Colonic mucosa (tissue), 4 donors: Measurements from ENCODE around the gene EPM2AIP1. TPM values are rescaled to one million over a fixed set of nuclear protein-coding genes. Genes with fewer than 3 reads are reported as not detected.
A peak's percentile ranks its signal among the peaks of the same experiment; 100 is the strongest.
"Not testable (repeated sequence)": the region's sequence is repeated elsewhere in the genome, so short reads cannot be mapped to it uniquely, and the experiment has no call there.

Experiments used
- DNase-seq: peaks from one replicate; pipeline ENCODE4 v3.0.0-alpha.2; 2020
- H3K27ac ChIP-seq: fragments of 200-600 bp; one replicate; pipeline ENCODE4 v1.8.0; 2021
- H3K27me3 ChIP-seq: fragments of 200-600 bp; one replicate; pipeline ENCODE4 v1.8.0; 2021
- H3K36me3 ChIP-seq: fragments of 200-600 bp; one replicate; pipeline ENCODE4 v1.8.0; 2021
- H3K4me1 ChIP-seq: fragments of 200-600 bp; one replicate; pipeline ENCODE4 v1.8.0; 2021; ENCODE audit warnings: mild to moderate bottlenecking
- H3K4me3 ChIP-seq: fragments of 200-600 bp; one replicate; pipeline ENCODE4 v1.8.0; 2021
- H3K9ac ChIP-seq, 2 donors: one replicate each; pipeline ENCODE4 v1.7.0; 2013; ENCODE audit warnings: control low read depth in 2 of 2, low read depth in 2 of 2, low read length in 2 of 2
- H3K9me3 ChIP-seq: fragments of 200-600 bp; one replicate; pipeline ENCODE4 v1.8.0; 2021
- intact Hi-C: fragments of 100-400 bp; cut with DNase I; formaldehyde crosslinking; loops from one replicate; pipeline ENCODE4 v1.14.1; 2022
- total RNA-seq, 2 donors: library from RNA; stranded (reverse); fragmentation: NEBNext Ultra II Directional in 1 of 2; extraction: Animal tissue kit (Norgen Biotek cat#: 25700) in 1 of 2; gene quantifications; one replicate each; pipeline ENCODE4 v1.2.1, GENCODE V29; 2021
- TF ChIP-seq, protein P1 (sequence below): fragments of 200-600 bp; IDR thresholded peaks from one replicate; pipeline ENCODE4 v1.8.0; 2022; ENCODE audit warnings: antibody characterized with exemption, mild to moderate bottlenecking
- donor health status: healthy.
- donor health status: DM: no; HTN: no; CAD: no.
- donor health status: DM: no; HTN: no; CAD: no.

EPM2AIP1 gene
- 10 to 100 TPM; 13.0 to 14.3 TPM for total RNA-seq

- no peaks in the 10 kb centered on the region for H3K4me1 ChIP-seq
- intact Hi-C loops, result no loop called here
Observed at GRCh38 chr3:36992806-36993325, at the start of gene EPM2AIP1. TSS of gene EPM2AIP1 (minus strand) at chr3:36993131. CDS start at chr3:36993077, 54 bp downstream.

DNA sequence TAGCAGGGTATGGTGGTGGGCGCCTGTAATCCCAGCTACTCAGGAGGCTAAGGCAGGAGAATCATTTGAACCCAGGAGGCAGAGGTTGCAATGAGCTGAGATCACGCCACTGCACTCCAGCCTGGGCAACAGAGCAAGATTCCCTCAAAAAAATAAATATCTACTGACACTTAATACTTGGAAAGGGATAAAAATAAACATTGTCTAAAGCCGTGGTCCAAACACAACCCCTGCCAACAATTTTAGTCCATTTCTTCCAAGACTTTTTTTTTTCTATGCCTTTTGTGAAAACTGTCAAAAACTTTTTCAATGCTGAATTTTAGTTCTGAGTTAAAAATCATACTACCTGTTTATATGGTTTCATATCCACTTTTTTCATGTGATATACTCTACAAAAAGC lies 49.8 kb upstream of the EPM2AIP1 start:
- intact Hi-C loops, H3K27ac ChIP-seq, DNase-seq: not testable (repeated sequence)

More at GRCh38 chr3:36992806-36993325, at the start of gene EPM2AIP1:
- H3K4me3 ChIP-seq, result peak within 1 kb of the TSS; percentile 53
- no peak for DNase-seq
- peak within 1 kb of the TSS; percentile 90 to 93 for H3K9ac ChIP-seq
- TF ChIP-seq, protein P1, sequence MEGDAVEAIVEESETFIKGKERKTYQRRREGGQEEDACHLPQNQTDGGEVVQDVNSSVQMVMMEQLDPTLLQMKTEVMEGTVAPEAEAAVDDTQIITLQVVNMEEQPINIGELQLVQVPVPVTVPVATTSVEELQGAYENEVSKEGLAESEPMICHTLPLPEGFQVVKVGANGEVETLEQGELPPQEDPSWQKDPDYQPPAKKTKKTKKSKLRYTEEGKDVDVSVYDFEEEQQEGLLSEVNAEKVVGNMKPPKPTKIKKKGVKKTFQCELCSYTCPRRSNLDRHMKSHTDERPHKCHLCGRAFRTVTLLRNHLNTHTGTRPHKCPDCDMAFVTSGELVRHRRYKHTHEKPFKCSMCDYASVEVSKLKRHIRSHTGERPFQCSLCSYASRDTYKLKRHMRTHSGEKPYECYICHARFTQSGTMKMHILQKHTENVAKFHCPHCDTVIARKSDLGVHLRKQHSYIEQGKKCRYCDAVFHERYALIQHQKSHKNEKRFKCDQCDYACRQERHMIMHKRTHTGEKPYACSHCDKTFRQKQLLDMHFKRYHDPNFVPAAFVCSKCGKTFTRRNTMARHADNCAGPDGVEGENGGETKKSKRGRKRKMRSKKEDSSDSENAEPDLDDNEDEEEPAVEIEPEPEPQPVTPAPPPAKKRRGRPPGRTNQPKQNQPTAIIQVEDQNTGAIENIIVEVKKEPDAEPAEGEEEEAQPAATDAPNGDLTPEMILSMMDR, result no peak
- no peaks in the 10 kb centered on the region for H3K9me3 ChIP-seq
- H3K27ac ChIP-seq, result peak within 1 kb of the TSS; percentile 97
- H3K36me3 ChIP-seq, result no peaks in the 10 kb centered on the region
- no peaks in the 10 kb centered on the region for H3K27me3 ChIP-seq

GRCh38 chr3:37041546-37042195 lies 48.7 kb upstream of the EPM2AIP1 start:
- Histone ChIP-seq H3K9ac (no peak overlapping the region), H3K4me1 (no peaks in the 10 kb centered on the region), H3K9me3 (no peaks in the 10 kb centered on the region), H3K27ac (no peak overlapping the region), H3K4me3 (no peak overlapping the region), H3K27me3 (no peaks in the 10 kb centered on the region), H3K36me3 (peaks cover 4% of the 10 kb centered on the region)
- TF ChIP-seq, protein P1, result no peak
- DNase-seq, result no peak
- intact Hi-C loops, result no loop called here

More for the DNA sequence above, 49.8 kb upstream of the EPM2AIP1 start:
- not testable (repeated sequence) for H3K36me3 ChIP-seq, H3K9ac ChIP-seq, H3K4me3 ChIP-seq, H3K4me1 ChIP-seq, H3K27me3 ChIP-seq, H3K9me3 ChIP-seq

- no peak overlapping the region for H3K27ac ChIP-seq
- H3K4me3 ChIP-seq, result no peak overlapping the region
- TF ChIP-seq, protein P1, result no peak
- H3K9ac ChIP-seq, result no peak overlapping the region
- no peak for DNase-seq
- no peaks in the 10 kb centered on the region for H3K4me1 ChIP-seq
- peaks cover 4% of the 10 kb centered on the region for H3K36me3 ChIP-seq
- H3K27me3 ChIP-seq, result no peaks in the 10 kb centered on the region
- no peaks in the 10 kb centered on the region for H3K9me3 ChIP-seq
- intact Hi-C loops, result no loop called here
Observed at GRCh38 chr3:37040231-37040630, 47.3 kb upstream of the EPM2AIP1 start.

DNA sequence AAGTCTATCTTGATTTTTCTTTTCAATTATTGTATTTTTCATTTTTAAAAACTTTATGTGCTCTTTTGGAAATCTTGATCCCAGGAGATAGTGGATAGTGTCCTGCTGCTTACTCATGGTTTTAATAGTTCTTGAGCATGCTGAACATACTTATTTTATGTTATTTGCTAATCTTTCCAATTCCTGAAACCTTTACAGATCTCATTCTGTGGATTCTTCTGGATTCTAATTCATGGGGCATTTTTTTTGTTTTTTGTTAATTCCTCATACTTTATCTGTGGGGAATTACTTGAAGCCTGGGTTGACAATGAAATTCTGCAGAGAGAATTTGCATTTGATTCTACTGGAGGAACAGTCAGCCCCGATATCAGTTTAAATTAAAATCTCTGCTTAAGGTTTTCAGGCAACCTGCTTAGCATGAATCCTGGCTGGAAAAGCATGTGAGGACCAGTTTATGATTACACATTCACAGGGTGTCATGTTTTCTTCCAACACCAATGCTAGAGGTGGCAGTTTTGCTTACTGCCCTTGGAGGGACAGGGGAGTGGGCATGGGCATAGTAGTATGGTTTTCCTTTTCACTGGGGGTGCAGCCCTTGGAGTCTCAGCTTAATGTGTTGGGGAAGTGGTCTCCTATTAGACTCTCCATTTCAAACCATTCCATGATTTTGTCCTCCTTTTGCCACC lies 46.4 kb upstream of the EPM2AIP1 start:
- no peaks in the 10 kb centered on the region for H3K9me3 ChIP-seq
- DNase-seq, result no peak
- intact Hi-C loops, result no loop called here
- H3K9ac ChIP-seq, result no peak overlapping the region
- H3K4me3 ChIP-seq, result no peak overlapping the region
- TF ChIP-seq, protein P1, result no peak
- H3K27ac ChIP-seq, result no peak overlapping the region
- peaks cover 4% of the 10 kb centered on the region for H3K36me3 ChIP-seq
- no peaks in the 10 kb centered on the region for H3K27me3 ChIP-seq
- no peaks in the 10 kb centered on the region for H3K4me1 ChIP-seq

DNA sequence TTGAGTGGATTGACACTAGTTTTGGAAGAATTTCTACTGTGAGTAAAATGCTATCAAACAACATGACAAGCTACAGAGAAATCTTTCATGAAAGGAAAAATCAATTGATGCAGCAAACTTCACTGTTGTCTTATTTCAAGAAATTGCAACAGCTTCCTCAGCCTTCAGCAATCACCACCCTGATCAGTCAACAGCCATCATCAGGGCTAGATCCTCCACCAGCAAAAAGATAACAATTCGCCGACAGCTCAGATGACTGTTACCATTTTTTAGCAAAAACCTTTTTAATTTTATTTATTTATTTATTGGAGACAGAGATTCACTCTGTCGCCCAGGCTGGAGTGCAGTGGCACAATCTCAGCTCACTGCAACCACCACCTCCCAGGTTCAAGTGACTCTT lies 44.4 kb upstream of the EPM2AIP1 start:
- TF ChIP-seq, protein P1, result no peak
- no peak for DNase-seq
- no peak overlapping the region for H3K4me3 ChIP-seq
- H3K27me3 ChIP-seq, result no peaks in the 10 kb centered on the region
- H3K36me3 ChIP-seq, result peaks cover 4% of the 10 kb centered on the region
- no peaks in the 10 kb centered on the region for H3K9me3 ChIP-seq
- H3K4me1 ChIP-seq, result no peaks in the 10 kb centered on the region
- intact Hi-C loops, result no loop called here
- H3K27ac ChIP-seq, result no peak overlapping the region
- H3K9ac ChIP-seq, result no peak overlapping the region
